DMS 273 (cell line): ENCODE data around the gene AAK1.
A peak's percentile ranks its signal among the peaks of the same experiment; 100 is the strongest.

Experiments
- DNase-seq: peaks from one replicate; lab custom pipeline; 2025; ENCODE audit not compliant: unreplicated experiment; lab: John Stamatoyannopoulos, UW

Gene AAK1

GRCh38 chr2:69603146-69603743, 40.3 kb downstream of the AAK1 start:
- DNase-seq = no peak

GRCh38 chr2:69601179-69601612, 42.3 kb downstream of the AAK1 start:
- DNase-seq = no peak

- DNase-seq = no peak
Measured at GRCh38 chr2:69600425-69600824, 43.1 kb downstream of the AAK1 start.

- no peak for DNase-seq
Measured at GRCh38 chr2:69597843-69598610, 45.5 kb downstream of the AAK1 start.

GRCh38 chr2:69597105-69597504, 46.4 kb downstream of the AAK1 start:
- DNase-seq = no peak

- DNase-seq = no peak
Measured at GRCh38 chr2:69594341-69594740, 49.2 kb downstream of the AAK1 start.

GRCh38 chr2:69592511-69592910, 51.0 kb downstream of the AAK1 start:
- no peak for DNase-seq

- DNase-seq = no peak
Measured at GRCh38 chr2:69589973-69590652, 53.4 kb downstream of the AAK1 start.

GRCh38 chr2:69588945-69589344, 54.6 kb downstream of the AAK1 start:
- DNase-seq = no peak

GRCh38 chr2:69588403-69588802, 55.1 kb downstream of the AAK1 start:
- no peak for DNase-seq

- DNase-seq = no peak
Measured at GRCh38 chr2:69585855-69586555, 57.5 kb downstream of the AAK1 start.

- peak; percentile 65 for DNase-seq
Measured at GRCh38 chr2:69584127-69584889, 59.2 kb downstream of the AAK1 start.

GRCh38 chr2:69583321-69583833, 60.2 kb downstream of the AAK1 start:
- no peak for DNase-seq

GRCh38 chr2:69582582-69583176, 60.9 kb downstream of the AAK1 start:
- peak; percentile 54 for DNase-seq

- no peak for DNase-seq
Measured at GRCh38 chr2:69581774-69582581, 61.6 kb downstream of the AAK1 start.

GRCh38 chr2:69580486-69580885, 63.1 kb downstream of the AAK1 start:
- DNase-seq = no peak

GRCh38 chr2:69579536-69579935, 64.0 kb downstream of the AAK1 start:
- no peak for DNase-seq

GRCh38 chr2:69578198-69578540, 65.4 kb downstream of the AAK1 start:
- DNase-seq = no peak

GRCh38 chr2:69577467-69578197, 65.9 kb downstream of the AAK1 start:
- peak; percentile 15 for DNase-seq
